Measurements from ENCODE around the gene HPCAL1.

HPCAL1 gene

GRCh38 chr2:10372862-10373240, 70.1 kb downstream of the HPCAL1 start:
- no peak for FAIRE-seq

GRCh38 chr2:10373931-10374330, 71.2 kb downstream of the HPCAL1 start:
- FAIRE-seq: no peak

GRCh38 chr2:10374362-10374943, 71.7 kb downstream of the HPCAL1 start:
- no peak for FAIRE-seq

GRCh38 chr2:10375570-10376281, 73.0 kb downstream of the HPCAL1 start:
- no peak for FAIRE-seq

- FAIRE-seq: no peak
Measured at GRCh38 chr2:10377052-10377746, 74.5 kb downstream of the HPCAL1 start.

GRCh38 chr2:10377747-10378085, 75.0 kb downstream of the HPCAL1 start:
- no peak for FAIRE-seq

GRCh38 chr2:10378189-10378588, 75.5 kb downstream of the HPCAL1 start:
- FAIRE-seq: no peak

GRCh38 chr2:10380048-10380926, 77.6 kb downstream of the HPCAL1 start:
- no peak for FAIRE-seq

- FAIRE-seq: no peak
Measured at GRCh38 chr2:10381997-10382353, 79.3 kb downstream of the HPCAL1 start.

GRCh38 chr2:10382354-10383061, 79.8 kb downstream of the HPCAL1 start:
- no peak for FAIRE-seq

GRCh38 chr2:10383960-10384734, 81.4 kb downstream of the HPCAL1 start:
- no peak for FAIRE-seq

- no peak for FAIRE-seq
Measured at GRCh38 chr2:10385501-10385900, 82.8 kb downstream of the HPCAL1 start.

GRCh38 chr2:10385933-10386773, 83.4 kb downstream of the HPCAL1 start:
- no peak for FAIRE-seq

GRCh38 chr2:10387033-10387432, 84.3 kb downstream of the HPCAL1 start:
- no peak for FAIRE-seq

- FAIRE-seq: no peak
Measured at GRCh38 chr2:10388954-10389560, 86.4 kb downstream of the HPCAL1 start.

GRCh38 chr2:10389573-10389972, 86.9 kb downstream of the HPCAL1 start:
- no peak for FAIRE-seq

- no peak for FAIRE-seq
Measured at GRCh38 chr2:10390369-10390801, 87.7 kb downstream of the HPCAL1 start.

GRCh38 chr2:10392100-10392499, 89.4 kb downstream of the HPCAL1 start:
- no peak for FAIRE-seq

- FAIRE-seq: no peak
Measured at GRCh38 chr2:10392548-10392947, 89.8 kb downstream of the HPCAL1 start.

- FAIRE-seq: no peak
Measured at GRCh38 chr2:10392951-10393639, 90.4 kb downstream of the HPCAL1 start.
